Stomach (tissue), 4 donors: ENCODE data around the gene RIPOR3.

ENCODE experiments used
- CTCF ChIP-seq, 7 experiments: fragments of 450-650 bp in 4 of 7; fragments of 200-600 bp in 3 of 7; sonication (generic) in 3 of 7; IDR thresholded peaks; one replicate each; pipeline ENCODE4 v1.5.1; 2016 to 2019; ENCODE audit warnings: antibody characterized with exemption in 7 of 7, control low read depth in 2 of 7, mild to moderate bottlenecking in 1 of 7
- EP300 ChIP-seq: sonication (generic); formaldehyde crosslinking; IDR thresholded peaks from one replicate; pipeline ENCODE4 v1.6.1; 2017; ENCODE audit warnings: antibody characterized with exemption
- POLR2A ChIP-seq, 4 donors: fragments of 450-650 bp; IDR thresholded peaks; one replicate each; pipeline ENCODE4 v1.6.1; 2016; ENCODE audit warnings: antibody characterized with exemption in 4 of 4, control low read depth in 2 of 4, mild to moderate bottlenecking in 1 of 4, moderate library complexity in 1 of 4
- POLR2AphosphoS5 ChIP-seq, 3 donors: sonication (generic); formaldehyde crosslinking; IDR thresholded peaks; one replicate each; pipeline ENCODE4 v1.6.1; 2016; ENCODE audit warnings: antibody characterized with exemption in 3 of 3

GRCh38 chr20:50694379-50695134 is 3.2 kb upstream of the RIPOR3 start:
- TF ChIP-seq POLR2A (IDR thresholded peaks at IDR 0.05) (no peak), CTCF (IDR thresholded peaks at IDR 0.05) (no peak), EP300 (no peak), POLR2AphosphoS5 (IDR thresholded peaks at IDR 0.05) (no peak)
